B cell (primary cell): Measurements from ENCODE around the gene SMTNL2. TPM values are rescaled to one million over a fixed set of nuclear protein-coding genes. Genes with fewer than 3 reads are reported as not detected.

Experiments used
- ATAC-seq: fragments of 200-7000 bp; cut with Tn5 transposase; one replicate; pipeline ENCODE4 v1.10.0; 2021; ENCODE audit warnings: low read depth, mild to moderate bottlenecking, moderate number of reproducible peaks, moderate library complexity
- CTCF ChIA-PET: fragments of 350-600 bp; sonication (Branson Sonifier 250); formaldehyde crosslinking; loops from one replicate; lab custom pipeline; 2021; ENCODE audit warnings: antibody characterized with exemption, inconsistent platforms; lab: Charles Lee
- POLR2A ChIA-PET: fragments of 350-600 bp; sonication (Branson Sonifier 250); formaldehyde crosslinking; loops from one replicate; lab custom pipeline; 2021; ENCODE audit warnings: antibody characterized with exemption; lab: Charles Lee
- DNase-seq: peaks from one replicate; pipeline ENCODE4 v3.0.0; 2013
- H2AFZ ChIP-seq: 2 replicates; pipeline ENCODE4 v1.6.1; 2012; ENCODE audit warnings: mild to moderate bottlenecking, low read depth, low read length; ENCODE audit not compliant: insufficient read depth, poor library complexity, severe bottlenecking
- H3K27ac ChIP-seq, 2 donors: 1 replicate in 1 of 2; 2 replicates in 1 of 2; pipeline ENCODE4 v1.5.1; 2012 to 2013; ENCODE audit warnings: low read length in 2 of 2, mild to moderate bottlenecking in 2 of 2, moderate library complexity in 1 of 2
- H3K27me3 ChIP-seq, 4 experiments: fragments of 200-600 bp in 1 of 4; sonication (generic) in 1 of 4; replicated peaks in 1 of 4; 1 replicate in 2 of 4; 2 replicates in 2 of 4; pipeline versions ENCODE4 v1.6.1 to v1.7.0; 2013 to 2016; ENCODE audit warnings: low read length in 3 of 4, mild to moderate bottlenecking in 2 of 4, mixed read lengths in 1 of 4, moderate library complexity in 1 of 4; ENCODE audit not compliant: insufficient read depth in 4 of 4, control insufficient read depth in 3 of 4; ENCODE audit errors: control extremely low read depth in 1 of 4
- H3K36me3 ChIP-seq, 2 experiments: replicated peaks in 1 of 2; 1 replicate in 1 of 2; 2 replicates in 1 of 2; pipeline versions ENCODE4 v1.6.1 to v1.7.1; 2013; ENCODE audit warnings: low read length in 1 of 2; ENCODE audit not compliant: insufficient read depth in 2 of 2, control insufficient read depth in 1 of 2; ENCODE audit errors: control extremely low read depth in 1 of 2, extremely low read depth in 1 of 2
- H3K4me1 ChIP-seq, 2 donors: fragments of 200-600 bp in 1 of 2; sonication (generic) in 1 of 2; 1 replicate in 1 of 2; 2 replicates in 1 of 2; pipeline versions ENCODE4 v1.5.1 to v1.6.1; 2013 to 2017; ENCODE audit warnings: low read length in 2 of 2; ENCODE audit not compliant: control insufficient read depth in 2 of 2, insufficient read depth in 2 of 2
- H3K4me2 ChIP-seq: replicated peaks from 2 replicates; pipeline ENCODE3; 2012; ENCODE audit warnings: mild to moderate bottlenecking, low read depth, low read length; ENCODE audit not compliant: poor library complexity, severe bottlenecking
- H3K4me3 ChIP-seq, 5 experiments: fragments of 200-600 bp in 1 of 5; sonication (generic) in 1 of 5; 1 replicate in 3 of 5; 2 replicates in 2 of 5; pipeline versions ENCODE4 v1.5.1 to v1.7.0; 2011 to 2016; ENCODE audit warnings: low read length in 4 of 5, mild to moderate bottlenecking in 4 of 5, low read depth in 2 of 5, control low read depth in 1 of 5, moderate library complexity in 1 of 5; ENCODE audit not compliant: insufficient read depth in 1 of 5; ENCODE audit errors: control extremely low read depth in 1 of 5, extremely low read depth in 1 of 5
- H3K79me2 ChIP-seq: fragments of 200-600 bp; sonication (generic); one replicate; pipeline ENCODE4 v1.6.0; 2016; ENCODE audit warnings: low read length; ENCODE audit not compliant: control insufficient read depth, insufficient read depth
- H3K9ac ChIP-seq: fragments of 200-600 bp; sonication (generic); 2 replicates; pipeline ENCODE4 v1.6.1; 2017; ENCODE audit warnings: mild to moderate bottlenecking, low read length, moderate library complexity
- H3K9me3 ChIP-seq, 3 donors: one replicate each; pipeline versions ENCODE4 v1.6.1 to v1.7.1; 2013; ENCODE audit warnings: low read length in 2 of 3; ENCODE audit not compliant: control insufficient read depth in 2 of 3, insufficient read depth in 1 of 3; ENCODE audit errors: control extremely low read depth in 1 of 3
- H4K20me1 ChIP-seq: 2 replicates; pipeline ENCODE4 v1.6.0; 2012; ENCODE audit warnings: mild to moderate bottlenecking, low read length; ENCODE audit not compliant: insufficient read depth, control insufficient read depth, poor library complexity, severe bottlenecking
- H3K27ac Mint-ChIP-seq: one replicate; pipeline ENCODE4 v1.8.0; 2021; ENCODE audit warnings: mixed read lengths
- H3K27me3 Mint-ChIP-seq: one replicate; pipeline ENCODE4 v1.8.0; 2021; ENCODE audit warnings: mixed read lengths
- H3K4me1 Mint-ChIP-seq: one replicate; pipeline ENCODE4 v1.8.0; 2021; ENCODE audit warnings: mixed read lengths
- H3K4me3 Mint-ChIP-seq: one replicate; pipeline ENCODE4 v1.8.0; 2021; ENCODE audit warnings: mixed read lengths
- H3K9me3 Mint-ChIP-seq: one replicate; pipeline ENCODE4 v1.8.0; 2022; ENCODE audit warnings: mixed read lengths; ENCODE audit not compliant: insufficient read depth
- CTCF ChIP-seq: fragments of 200-600 bp; IDR thresholded peaks from one replicate; pipeline ENCODE4 v1.8.0; 2022; ENCODE audit warnings: antibody characterized with exemption, mild to moderate bottlenecking
- EZH2 ChIP-seq: IDR thresholded peaks from 2 replicates; pipeline ENCODE4 v1.6.1; 2012; ENCODE audit warnings: borderline replicate concordance, low read depth, mild to moderate bottlenecking, moderate library complexity, low read length; ENCODE audit not compliant: insufficient read depth, poor library complexity, severe bottlenecking
- WGBS: methylation state at CpG from one replicate; pipeline ENCODE4 v1.1.5; 2013; ENCODE audit warnings: missing lambda C conversion rate; ENCODE audit not compliant: insufficient coverage; 5-methylcytosine and 5-hydroxymethylcytosine counted together
- intact Hi-C: fragments of 100-400 bp; cut with micrococcal nuclease; formaldehyde crosslinking; loops from one replicate; pipeline ENCODE4 v1.10.0; 2022
- polyA plus RNA-seq: library from polyadenylated mRNA; depleted of rRNA; stranded (reverse); fragments of >200 nt; gene quantifications from 2 replicates; pipeline ENCODE4 v1.2.3, GENCODE V29; 2012
- total RNA-seq, 2 donors: library from RNA; stranded (reverse); fragments of 120-200 nt in 1 of 2; gene quantifications; 1 replicate in 1 of 2; 2 replicates in 1 of 2; pipeline versions ENCODE4 v1.2.3 to v1.2.4, GENCODE V29; 2013 to 2022

The SMTNL2 gene
- total and polyA plus RNA-seq, 2 donors (not counting 1 experiment from before 2014, with no cell fraction given): not detected

- Histone ChIP-seq H3K4me3 (no peak overlapping the region), H3K9ac (no peak overlapping the region), H3K36me3 (no peaks in the 10 kb centered on the region), H3K27me3 (peaks cover 0 to 23% (median 6%) of the 10 kb centered on the region in 4 experiments), H2AFZ (no peak overlapping the region), H4K20me1 (no peaks in the 10 kb centered on the region), H3K27ac (no peak overlapping the region), H3K79me2 (no peaks in the 10 kb centered on the region), H3K4me1 (peaks cover 35 to 40% of the 10 kb centered on the region in 2 donors), H3K9me3 (peaks cover 0 to 5% (median 0%) of the 10 kb centered on the region in 3 donors), H3K4me2 (peak overlapping the region; percentile 73)
- ATAC-seq (no peak), DNase-seq (no peak)
- H3K9me3 Mint-ChIP-seq: no peaks in the 10 kb centered on the region
- ChIA-PET POLR2A (interaction anchor here (0.6 kb wide), 1 partner anchor 249 kb away, joined by 4 read pairs; no protein-coding TSS in a partner anchor), CTCF (interaction anchor here (0.6 kb wide), 1 partner anchor 417 kb away, joined by 4 read pairs; no protein-coding TSS in a partner anchor)
- H3K4me3 Mint-ChIP-seq: peak overlapping the region; percentile 69
- peaks cover 39% of the 10 kb centered on the region for H3K4me1 Mint-ChIP-seq
- peaks cover 12% of the 10 kb centered on the region for H3K27me3 Mint-ChIP-seq
- intact Hi-C loops: no loop called here
- 100% methylated on average over 2 of the region's 4 CpGs for WGBS
- TF ChIP-seq EZH2: no peak
- no peak for TF ChIP-seq CTCF
- H3K27ac Mint-ChIP-seq: no peak overlapping the region
Observed at GRCh38 chr17:4634976-4635375, 50.6 kb downstream of the SMTNL2 start.

GRCh38 chr17:4635823-4636375 is 51.6 kb downstream of the SMTNL2 start:
- Histone ChIP-seq H3K9me3 (peaks cover 0 to 5% (median 0%) of the 10 kb centered on the region in 3 donors), H4K20me1 (no peaks in the 10 kb centered on the region), H3K4me1 (peaks cover 35 to 41% of the 10 kb centered on the region in 2 donors), H3K27ac (no peak overlapping the region), H3K4me3 (peak overlapping the region in 4 of 5 experiments; percentile 14 to 48 (median 36)), H3K36me3 (no peaks in the 10 kb centered on the region), H3K9ac (peak overlapping the region; percentile 49), H3K27me3 (peaks cover 0 to 24% (median 6%) of the 10 kb centered on the region in 4 experiments), H3K79me2 (no peaks in the 10 kb centered on the region), H2AFZ (peak overlapping the region; percentile 33), H3K4me2 (peak overlapping the region; percentile 73)
- intact Hi-C loops: no loop called here
- CTCF ChIA-PET: interaction anchor here (0.6 to 1.4 kb wide), 3 partner anchors 10 to 416 kb away, joined by 4 to 7 read pairs (median 6); no protein-coding TSS in a partner anchor
- DNase-seq: peak; percentile 67
- Mint-ChIP-seq H3K4me3 (peak overlapping the region; percentile 69), H3K27me3 (peaks cover 12% of the 10 kb centered on the region), H3K4me1 (peaks cover 43% of the 10 kb centered on the region), H3K27ac (peak overlapping the region; percentile 1), H3K9me3 (no peaks in the 10 kb centered on the region)
- WGBS: 0% methylated on average over 8 of the region's 10 CpGs
- ATAC-seq: peak; percentile 66
- TF ChIP-seq CTCF (no peak), EZH2 (no peak)
- POLR2A ChIA-PET: no interaction called here
